ENCODE data around the gene TCOF1.

TCOF1 gene

DNA sequence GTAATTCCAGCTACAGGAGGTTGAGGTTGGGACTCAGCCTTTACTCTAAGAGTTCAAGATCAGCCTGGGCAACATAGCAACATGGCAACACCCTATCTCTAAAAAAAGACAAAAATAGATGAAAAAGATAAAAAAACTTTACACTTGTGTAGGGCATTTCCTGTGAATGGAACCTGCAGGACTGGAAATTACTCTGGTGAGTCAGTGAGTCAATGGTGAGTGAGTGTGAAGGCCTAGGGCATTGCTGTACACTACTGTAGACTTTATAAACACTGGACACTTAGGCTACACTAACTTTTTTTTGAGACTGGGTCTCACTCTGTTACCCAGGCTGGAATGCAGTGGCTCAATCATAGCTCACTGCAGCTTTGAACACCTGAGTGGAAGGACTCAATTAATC, 35.3 kb upstream of the TCOF1 start:
- Histone ChIP-seq H3K27me3 (ENCODE audit: control insufficient read depth in 3 of 3, insufficient read depth in 3 of 3, low read depth in 1 of 3, low read length in 3 of 3) (no peaks in the 10 kb centered on the region), H3K4me3 (ENCODE audit: low read length in 2 of 2) (no peak overlapping the region), H3K27ac (replicated peaks; ENCODE audit: low read length) (no peak overlapping the region), H3K14ac (ENCODE audit: low read length) (no peak overlapping the region), H3K4me2 (ENCODE audit: insufficient read depth, low read length, poor library complexity, severe bottlenecking) (no peak overlapping the region), H2AK5ac (ENCODE audit: low read depth, low read length) (no peak overlapping the region), H3K9me3 (replicated peaks in 1 of 2; ENCODE audit: control insufficient read depth in 2 of 2, insufficient read depth in 1 of 2, low read depth in 1 of 2, low read length in 2 of 2) (no peaks in the 10 kb centered on the region), H3K79me1 (ENCODE audit: low read depth, low read length) (no peaks in the 10 kb centered on the region), H3K36me3 (replicated peaks in 1 of 2; ENCODE audit: control insufficient read depth in 2 of 2, insufficient read depth in 2 of 2, low read length in 2 of 2) (no peaks in the 10 kb centered on the region), H3K4me1 (ENCODE audit: control insufficient read depth in 2 of 2, insufficient read depth in 1 of 2, low read depth in 1 of 2, low read length in 2 of 2) (peaks cover 29 to 36% of the 10 kb centered on the region in 2 donors), H2BK120ac (ENCODE audit: low read depth, low read length) (no peak overlapping the region), H2BK5ac (ENCODE audit: low read length) (no peak overlapping the region), H2AFZ (ENCODE audit: low read length) (no peak overlapping the region), H3K9ac (ENCODE audit: low read depth, low read length, poor library complexity) (no peak overlapping the region), H3K4ac (ENCODE audit: low read length) (no peak overlapping the region), H4K91ac (ENCODE audit: low read depth, low read length, poor library complexity) (no peak overlapping the region), H4K8ac (ENCODE audit: low read depth, low read length) (no peak overlapping the region), H2BK12ac (ENCODE audit: low read length) (no peak overlapping the region), H2BK15ac (ENCODE audit: low read length) (no peak overlapping the region), H3K23ac (ENCODE audit: low read depth, low read length, poor library complexity) (no peak overlapping the region), H3K18ac (ENCODE audit: low read length) (no peak overlapping the region)
- no peak for DNase-seq (ENCODE audit: low spot score)

DNA sequence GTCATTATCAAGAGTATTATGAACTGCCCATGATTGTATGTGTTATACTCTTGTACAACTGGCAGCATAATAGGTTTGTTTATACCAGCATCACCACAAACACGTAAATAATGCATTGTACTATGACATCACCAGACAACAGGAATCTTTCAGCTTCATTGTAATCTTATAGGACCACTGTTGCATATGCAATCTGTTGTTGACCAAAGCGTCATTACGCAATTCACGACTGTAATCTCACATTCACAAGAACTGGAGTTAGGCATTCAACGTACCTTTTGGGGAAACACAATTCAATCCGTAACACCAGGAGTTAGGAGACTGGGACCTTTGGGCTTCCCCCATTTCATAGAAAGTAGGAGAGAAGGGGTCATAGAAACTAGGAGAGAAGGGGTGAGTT, 34.4 kb upstream of the TCOF1 start:
- Histone ChIP-seq H3K4me2 (ENCODE audit: insufficient read depth, low read length, poor library complexity, severe bottlenecking) (no peak overlapping the region), H2BK12ac (ENCODE audit: low read length) (no peak overlapping the region), H4K8ac (ENCODE audit: low read depth, low read length) (no peak overlapping the region), H3K36me3 (replicated peaks in 1 of 2; ENCODE audit: control insufficient read depth in 2 of 2, insufficient read depth in 2 of 2, low read length in 2 of 2) (no peaks in the 10 kb centered on the region), H3K9me3 (replicated peaks in 1 of 2; ENCODE audit: control insufficient read depth in 2 of 2, insufficient read depth in 1 of 2, low read depth in 1 of 2, low read length in 2 of 2) (no peaks in the 10 kb centered on the region), H3K23ac (ENCODE audit: low read depth, low read length, poor library complexity) (no peak overlapping the region), H3K18ac (ENCODE audit: low read length) (no peak overlapping the region), H3K14ac (ENCODE audit: low read length) (no peak overlapping the region), H3K79me1 (ENCODE audit: low read depth, low read length) (no peaks in the 10 kb centered on the region), H3K9ac (ENCODE audit: low read depth, low read length, poor library complexity) (no peak overlapping the region), H2BK5ac (ENCODE audit: low read length) (no peak overlapping the region), H2AFZ (ENCODE audit: low read length) (no peak overlapping the region), H3K27ac (replicated peaks; ENCODE audit: low read length) (no peak overlapping the region), H3K4me1 (ENCODE audit: control insufficient read depth in 2 of 2, insufficient read depth in 1 of 2, low read depth in 1 of 2, low read length in 2 of 2) (peaks cover 28 to 32% of the 10 kb centered on the region in 2 donors), H3K4me3 (ENCODE audit: low read length in 2 of 2) (no peak overlapping the region), H2BK15ac (ENCODE audit: low read length) (no peak overlapping the region), H2BK120ac (ENCODE audit: low read depth, low read length) (no peak overlapping the region), H4K91ac (ENCODE audit: low read depth, low read length, poor library complexity) (no peak overlapping the region), H2AK5ac (ENCODE audit: low read depth, low read length) (no peak overlapping the region), H3K27me3 (ENCODE audit: control insufficient read depth in 3 of 3, insufficient read depth in 3 of 3, low read depth in 1 of 3, low read length in 3 of 3) (no peaks in the 10 kb centered on the region), H3K4ac (ENCODE audit: low read length) (no peak overlapping the region)
- DNase-seq (ENCODE audit: low spot score) = no peak
- WGBS, 2 donors (ENCODE audit: extremely low coverage in 2 of 2, insufficient read length in 2 of 2, insufficient replicate concordance in 1 of 2) = no CpG with 5 or more reads among the region's 6 CpGs

DNA sequence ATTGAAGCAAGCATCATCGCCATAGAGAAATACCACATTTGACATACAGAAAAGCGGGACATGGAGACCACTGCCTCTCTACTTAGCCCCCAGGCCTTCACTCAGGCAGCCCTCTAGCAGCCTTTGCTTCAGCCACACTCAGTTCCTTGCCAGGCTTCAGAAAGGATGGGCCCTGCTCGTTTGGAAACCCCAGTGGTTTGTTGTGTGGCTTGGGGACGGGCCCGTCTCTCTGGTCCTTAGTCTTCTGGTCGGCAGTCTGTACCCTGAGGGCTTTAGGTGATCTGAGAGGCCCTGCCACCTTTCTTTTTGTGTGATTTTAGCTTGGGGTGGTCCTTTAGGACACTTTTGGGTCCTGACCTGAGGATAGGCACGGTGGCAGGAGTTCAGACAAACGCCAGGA, 33.7 kb upstream of the TCOF1 start:
- no peak overlapping the region for H3K9ac ChIP-seq (ENCODE audit: low read depth, low read length, poor library complexity)
- H3K14ac ChIP-seq (ENCODE audit: low read length) = no peak overlapping the region
- H3K27me3 ChIP-seq (ENCODE audit: control insufficient read depth in 3 of 3, insufficient read depth in 3 of 3, low read depth in 1 of 3, low read length in 3 of 3) = no peaks in the 10 kb centered on the region
- H3K4ac ChIP-seq (ENCODE audit: low read length) = no peak overlapping the region
- H3K27ac ChIP-seq (replicated peaks; ENCODE audit: low read length) = no peak overlapping the region
- no peak for DNase-seq (ENCODE audit: low spot score)
- H3K79me1 ChIP-seq (ENCODE audit: low read depth, low read length) = no peaks in the 10 kb centered on the region
- no peak overlapping the region for H2AFZ ChIP-seq (ENCODE audit: low read length)
- H2BK120ac ChIP-seq (ENCODE audit: low read depth, low read length) = no peak overlapping the region
- H3K9me3 ChIP-seq (replicated peaks in 1 of 2; ENCODE audit: control insufficient read depth in 2 of 2, insufficient read depth in 1 of 2, low read depth in 1 of 2, low read length in 2 of 2) = no peaks in the 10 kb centered on the region
- H3K4me1 ChIP-seq (ENCODE audit: control insufficient read depth in 2 of 2, insufficient read depth in 1 of 2, low read depth in 1 of 2, low read length in 2 of 2) = peaks cover 24 to 25% of the 10 kb centered on the region in 2 donors
- no peak overlapping the region for H3K4me3 ChIP-seq (ENCODE audit: low read length in 2 of 2)
- H4K8ac ChIP-seq (ENCODE audit: low read depth, low read length) = no peak overlapping the region
- H3K4me2 ChIP-seq (ENCODE audit: insufficient read depth, low read length, poor library complexity, severe bottlenecking) = no peak overlapping the region
- H2BK15ac ChIP-seq (ENCODE audit: low read length) = no peak overlapping the region
- no peak overlapping the region for H2BK5ac ChIP-seq (ENCODE audit: low read length)
- H4K91ac ChIP-seq (ENCODE audit: low read depth, low read length, poor library complexity) = no peak overlapping the region
- H3K23ac ChIP-seq (ENCODE audit: low read depth, low read length, poor library complexity) = no peak overlapping the region
- H2BK12ac ChIP-seq (ENCODE audit: low read length) = no peak overlapping the region
- no peak overlapping the region for H3K18ac ChIP-seq (ENCODE audit: low read length)
- H3K36me3 ChIP-seq (replicated peaks in 1 of 2; ENCODE audit: control insufficient read depth in 2 of 2, insufficient read depth in 2 of 2, low read length in 2 of 2) = no peaks in the 10 kb centered on the region
- H2AK5ac ChIP-seq (ENCODE audit: low read depth, low read length) = no peak overlapping the region
- no CpG with 5 or more reads among the region's 8 CpGs for WGBS, 2 donors (ENCODE audit: extremely low coverage in 2 of 2, insufficient read length in 2 of 2, insufficient replicate concordance in 1 of 2)

DNA sequence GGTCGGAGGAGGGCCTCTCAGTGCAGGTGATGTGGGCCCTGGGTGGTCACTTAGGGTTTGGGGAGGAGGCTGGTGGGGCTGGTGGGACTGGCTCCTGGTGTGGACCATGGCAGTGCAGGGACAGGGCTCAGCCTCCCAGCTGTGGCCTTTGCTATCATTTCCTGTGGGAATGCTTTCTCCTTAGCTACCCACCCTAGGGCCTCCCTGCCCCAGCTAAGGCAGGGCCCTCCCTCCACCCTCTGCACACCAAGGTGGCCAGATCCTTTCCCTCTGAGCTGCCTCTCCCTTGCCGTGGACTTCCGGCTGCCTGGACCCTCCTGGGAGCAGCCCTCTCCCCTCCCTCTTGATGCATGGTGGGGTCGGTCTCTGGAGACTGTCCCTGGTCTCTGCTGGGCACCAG, 32.1 kb upstream of the TCOF1 start:
- Histone ChIP-seq H3K4me2 (ENCODE audit: insufficient read depth, low read length, poor library complexity, severe bottlenecking) (no peak overlapping the region), H3K14ac (ENCODE audit: low read length) (no peak overlapping the region), H2BK5ac (ENCODE audit: low read length) (no peak overlapping the region), H3K36me3 (replicated peaks in 1 of 2; ENCODE audit: control insufficient read depth in 2 of 2, insufficient read depth in 2 of 2, low read length in 2 of 2) (no peaks in the 10 kb centered on the region), H3K79me1 (ENCODE audit: low read depth, low read length) (no peaks in the 10 kb centered on the region), H2AK5ac (ENCODE audit: low read depth, low read length) (peak overlapping the region; percentile 36), H2BK120ac (ENCODE audit: low read depth, low read length) (no peak overlapping the region), H3K27me3 (ENCODE audit: control insufficient read depth in 3 of 3, insufficient read depth in 3 of 3, low read depth in 1 of 3, low read length in 3 of 3) (no peaks in the 10 kb centered on the region), H4K91ac (ENCODE audit: low read depth, low read length, poor library complexity) (no peak overlapping the region), H2AFZ (ENCODE audit: low read length) (no peak overlapping the region), H3K18ac (ENCODE audit: low read length) (peak overlapping the region; percentile 44), H3K27ac (replicated peaks; ENCODE audit: low read length) (no peak overlapping the region), H3K9ac (ENCODE audit: low read depth, low read length, poor library complexity) (no peak overlapping the region), H3K9me3 (replicated peaks in 1 of 2; ENCODE audit: control insufficient read depth in 2 of 2, insufficient read depth in 1 of 2, low read depth in 1 of 2, low read length in 2 of 2) (no peaks in the 10 kb centered on the region), H3K4ac (ENCODE audit: low read length) (no peak overlapping the region), H3K4me1 (ENCODE audit: control insufficient read depth in 2 of 2, insufficient read depth in 1 of 2, low read depth in 1 of 2, low read length in 2 of 2) (peaks cover 12 to 13% of the 10 kb centered on the region in 2 donors), H2BK15ac (ENCODE audit: low read length) (no peak overlapping the region), H3K4me3 (ENCODE audit: low read length in 2 of 2) (no peak overlapping the region), H2BK12ac (ENCODE audit: low read length) (no peak overlapping the region), H3K23ac (ENCODE audit: low read depth, low read length, poor library complexity) (peak overlapping the region; percentile 18), H4K8ac (ENCODE audit: low read depth, low read length) (no peak overlapping the region)
- no CpG with 5 or more reads among the region's 4 CpGs for WGBS, 2 donors (ENCODE audit: extremely low coverage in 2 of 2, insufficient read length in 2 of 2, insufficient replicate concordance in 1 of 2)
- DNase-seq (ENCODE audit: low spot score) = no peak
